Measurements from ENCODE around the gene C20orf204.
"Not testable (repeated sequence)": the region's sequence is repeated elsewhere in the genome, so short reads cannot be mapped to it uniquely, and the experiment has no call there.

Gene C20orf204, protein sequence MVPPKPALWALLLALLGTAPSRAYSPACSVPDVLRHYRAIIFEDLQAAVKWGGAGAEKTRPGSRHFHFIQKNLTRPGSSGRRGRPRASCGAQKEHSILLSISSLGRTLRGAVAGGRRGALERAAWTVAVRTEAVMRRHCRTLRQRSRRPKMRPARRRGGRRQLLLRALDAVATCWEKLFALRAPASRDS

DNA sequence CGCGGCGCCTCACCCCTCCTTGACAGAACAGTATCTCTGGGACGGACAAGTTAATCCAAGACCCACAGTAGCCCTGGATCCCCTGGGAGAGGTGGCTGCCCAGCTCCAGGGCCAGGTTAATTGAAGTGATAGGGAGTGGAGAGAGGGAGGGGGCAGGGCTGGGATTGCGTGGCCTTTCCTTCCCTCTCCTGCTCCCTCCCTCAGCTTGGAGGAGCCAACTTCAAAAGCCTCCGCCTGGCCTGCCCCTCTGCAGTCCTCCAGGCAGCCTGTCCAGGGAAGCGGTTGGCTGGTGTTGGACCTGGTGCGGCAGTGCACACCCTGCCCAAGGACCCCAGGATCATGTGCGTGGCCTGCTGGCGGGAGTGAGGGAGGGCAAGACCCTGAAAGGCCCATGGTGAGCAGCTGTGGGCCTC lies at the start of gene C20orf204:
Gene C20orf204 (plus strand): TSS at position 250 of the 413 bp plus-strand sequence. CDS start 142 bp downstream, at position 392.
- in situ Hi-C loops (cut with MboI; ENCODE audit: low sequenced_read_pairs), result no loop called here

DNA sequence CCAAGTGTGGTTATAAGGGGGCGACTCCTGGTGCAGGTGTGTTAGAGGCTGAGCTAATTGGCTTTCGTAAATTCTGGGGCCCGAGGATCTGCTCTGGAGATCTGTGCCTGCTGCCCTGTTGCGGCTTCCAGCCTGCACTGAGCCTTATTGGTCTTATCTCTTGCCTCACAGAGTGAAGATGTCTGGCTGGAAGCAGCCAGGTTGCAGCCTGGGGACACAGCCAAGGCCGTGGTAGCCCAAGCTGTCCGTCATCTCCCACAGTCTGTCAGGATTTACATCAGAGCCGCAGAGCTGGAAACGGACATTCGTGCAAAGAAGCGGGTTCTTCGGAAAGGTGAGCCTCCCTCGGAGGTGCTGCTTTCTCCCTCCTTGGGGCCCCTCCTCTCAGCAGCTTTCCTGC lies 35.1 kb upstream of the C20orf204 start:
- in situ Hi-C loops (cut with MboI; ENCODE audit: low sequenced_read_pairs), result no loop called here

DNA sequence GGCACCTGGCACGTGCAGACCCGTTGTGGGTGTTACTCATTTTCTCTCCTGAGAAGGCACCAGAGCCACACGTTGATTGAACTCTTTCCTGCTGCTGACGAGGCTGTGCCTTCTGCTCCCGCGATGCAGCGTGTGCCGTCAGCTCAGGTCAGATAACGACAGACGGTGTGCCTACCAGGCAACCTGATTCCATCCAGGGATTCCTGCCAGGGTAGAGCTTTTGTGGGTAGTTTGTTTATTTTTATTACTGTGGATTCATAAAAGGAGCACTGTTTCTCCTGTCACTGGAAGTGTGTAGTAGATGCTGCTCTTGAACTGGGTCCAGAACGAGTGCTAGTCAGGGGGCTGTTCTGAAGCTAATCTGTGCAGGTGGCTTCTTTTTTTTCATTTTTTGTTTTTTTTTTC lies 34.4 kb upstream of the C20orf204 start:
- in situ Hi-C loops (cut with MboI; ENCODE audit: low sequenced_read_pairs), result no loop called here

DNA sequence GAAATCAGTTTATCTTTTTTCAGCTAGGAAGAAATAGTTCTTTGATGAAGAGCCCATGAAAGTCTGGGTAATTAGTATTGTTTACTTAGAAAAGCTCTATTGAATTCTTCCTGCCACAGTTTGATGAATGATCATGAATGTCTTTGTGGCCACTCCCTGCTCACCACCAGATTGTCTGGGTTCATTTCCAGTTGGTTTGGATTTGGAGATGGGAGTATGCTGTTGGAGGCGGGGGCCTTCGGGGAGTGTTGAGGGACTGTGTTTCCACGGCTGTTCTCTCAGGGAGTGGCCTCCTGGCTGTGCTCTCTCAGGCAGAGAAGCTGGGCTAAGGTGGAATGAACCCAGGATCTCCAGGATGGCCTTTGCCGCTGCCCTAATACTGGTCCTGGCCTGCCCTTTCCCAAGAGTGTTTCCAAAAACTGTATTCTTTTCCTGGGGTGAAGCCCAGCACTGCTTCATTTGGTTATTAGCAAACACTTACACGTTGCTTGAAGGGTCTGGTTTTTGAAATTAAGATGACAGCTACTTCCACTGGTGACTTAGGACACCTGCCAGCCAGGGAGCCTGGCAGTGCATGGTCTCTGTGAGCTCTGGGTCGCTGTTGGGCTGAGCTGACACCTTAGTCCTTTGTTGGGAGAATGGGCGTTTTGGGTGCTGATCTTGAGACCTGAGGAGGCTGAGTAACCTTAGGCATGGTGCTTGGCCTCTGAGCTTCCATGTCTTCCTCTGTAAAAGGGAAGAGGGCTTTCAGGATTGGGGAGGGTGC lies 31.8 kb upstream of the C20orf204 start:
- in situ Hi-C loops (cut with MboI; ENCODE audit: low sequenced_read_pairs), result no loop called here

DNA sequence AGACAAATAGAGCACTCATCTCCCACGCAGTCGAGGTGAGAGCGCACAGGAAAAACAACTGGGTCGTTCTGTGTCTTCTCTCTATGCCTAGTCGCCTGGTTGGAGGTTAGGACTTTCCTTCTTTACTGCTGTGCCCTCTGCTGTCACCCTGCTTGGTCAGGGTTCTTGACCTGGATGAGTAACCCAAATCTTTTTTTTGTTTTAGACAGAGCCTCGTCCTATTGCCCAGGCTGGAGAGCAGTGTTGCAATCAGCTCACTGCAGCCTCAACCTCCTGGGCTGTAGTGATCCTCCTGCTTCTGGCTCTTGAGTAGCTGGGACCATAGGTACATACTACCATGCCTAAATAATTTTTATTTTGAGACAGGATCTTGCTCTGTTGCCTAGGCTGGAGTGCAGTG lies 30.6 kb upstream of the C20orf204 start:
- in situ Hi-C loops (cut with MboI; ENCODE audit: low sequenced_read_pairs), result no loop called here

DNA sequence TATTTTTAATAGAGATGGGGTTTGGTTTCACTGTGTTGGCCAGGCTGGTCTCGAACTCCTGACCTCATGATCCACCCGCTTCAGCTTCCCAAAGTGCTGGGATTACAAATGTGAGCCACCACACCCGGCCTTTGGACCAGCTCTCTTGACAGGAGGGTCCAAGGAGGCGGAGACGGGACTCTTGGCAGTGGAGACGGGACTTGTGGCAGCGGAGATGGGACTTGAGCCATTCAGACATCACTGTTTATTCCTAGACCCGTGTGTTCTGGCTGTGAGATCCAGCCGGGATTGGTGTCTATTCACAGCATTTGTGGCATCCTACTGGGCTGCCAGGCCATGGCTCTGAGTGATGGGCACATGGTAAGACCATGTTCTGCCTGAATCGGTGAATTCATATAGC lies 29.5 kb upstream of the C20orf204 start:
- in situ Hi-C loops (cut with MboI; ENCODE audit: low sequenced_read_pairs), result no loop called here

DNA sequence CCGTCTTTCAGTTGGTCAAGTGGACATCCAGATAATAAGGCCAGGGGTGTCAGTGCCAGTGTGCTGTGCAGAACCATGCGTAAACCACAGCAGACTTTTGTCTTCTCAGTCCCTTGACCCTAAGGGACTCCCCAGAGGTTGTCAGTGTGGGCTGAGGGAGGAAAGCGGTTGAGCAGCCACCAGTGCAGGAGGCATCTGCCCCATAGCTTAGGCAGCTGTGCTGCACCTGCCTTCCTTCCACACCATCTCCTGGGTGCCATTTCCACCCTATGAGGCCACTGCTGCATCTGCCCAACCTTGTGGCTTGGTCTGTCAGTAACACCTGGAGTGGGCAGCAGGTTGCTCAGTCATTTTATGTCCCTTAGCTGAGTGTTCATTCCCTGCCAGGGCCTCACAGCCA lies 29.1 kb upstream of the C20orf204 start:
- in situ Hi-C loops (cut with MboI; ENCODE audit: low sequenced_read_pairs), result no loop called here

DNA sequence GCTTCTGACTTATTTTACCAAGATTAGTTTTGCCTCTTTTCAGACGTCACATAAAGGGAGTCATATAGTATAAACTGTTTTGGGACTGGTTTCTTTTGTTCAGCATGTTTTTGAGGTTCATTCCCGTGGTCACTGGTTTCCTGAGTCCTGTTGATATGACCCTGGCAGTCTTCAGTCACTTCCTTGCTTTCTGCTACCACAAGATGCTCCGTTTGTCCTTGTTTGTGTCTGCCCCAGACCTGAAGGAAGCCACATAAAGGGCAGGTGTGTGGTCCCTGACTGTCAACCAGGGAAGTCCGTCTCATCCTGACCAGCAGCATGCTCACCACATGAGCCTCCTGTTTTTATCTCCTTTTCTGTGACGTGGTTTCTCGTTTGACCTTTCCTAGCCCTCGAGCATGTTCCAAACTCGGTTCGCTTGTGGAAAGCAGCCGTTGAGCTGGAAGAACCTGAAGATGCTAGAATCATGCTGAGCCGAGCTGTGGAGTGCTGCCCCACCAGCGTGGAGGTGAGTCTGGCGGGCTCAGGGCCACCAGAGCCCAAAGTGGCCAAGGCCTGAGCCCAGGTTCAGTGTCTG lies 26.1 kb upstream of the C20orf204 start:
- in situ Hi-C loops (cut with MboI; ENCODE audit: low sequenced_read_pairs), result no loop called here

DNA sequence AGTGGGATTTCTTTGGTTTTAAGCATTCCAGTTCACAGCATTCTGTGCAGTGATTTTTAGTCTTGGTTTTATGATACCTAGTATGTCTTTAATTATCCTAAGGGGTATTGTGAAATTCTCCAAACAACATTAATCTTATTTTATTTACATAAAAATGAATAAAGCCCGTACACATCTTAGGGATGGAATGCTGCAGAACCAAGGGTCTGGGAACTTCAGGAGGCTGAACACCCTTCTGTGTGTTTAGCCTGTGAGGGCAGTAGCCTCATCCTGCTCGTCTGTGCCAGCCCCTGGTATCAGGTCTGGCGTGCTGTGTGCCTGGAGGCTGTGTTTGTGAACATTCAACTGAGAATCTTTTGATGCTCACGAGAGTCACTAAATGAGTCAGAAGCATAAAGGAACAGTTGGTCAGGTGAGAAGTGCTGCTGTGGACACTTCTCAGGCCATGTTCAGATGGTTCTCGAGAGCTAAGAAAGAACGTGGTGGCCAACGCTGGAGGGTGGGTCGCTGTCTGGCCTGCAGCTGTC lies 25.2 kb upstream of the C20orf204 start:
- in situ Hi-C loops (cut with MboI; ENCODE audit: low sequenced_read_pairs), result no loop called here

DNA sequence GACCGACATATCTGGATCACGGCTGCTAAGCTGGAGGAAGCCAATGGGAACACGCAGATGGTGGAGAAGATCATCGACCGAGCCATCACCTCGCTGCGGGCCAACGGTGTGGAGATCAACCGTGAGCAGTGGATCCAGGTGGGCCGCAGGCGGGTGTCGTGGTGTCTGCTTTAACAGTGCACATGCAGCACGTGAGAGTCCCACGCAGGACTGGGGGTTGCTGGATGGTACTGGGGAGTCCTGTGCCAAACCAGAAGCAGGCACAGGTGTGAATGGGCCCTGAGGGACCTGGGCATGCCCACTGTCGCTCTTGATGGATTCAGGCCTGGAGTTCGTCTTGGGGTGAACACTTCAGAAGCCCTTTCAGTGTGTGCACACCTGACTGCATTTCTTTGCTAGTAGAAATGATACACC lies 24.6 kb upstream of the C20orf204 start:
- in situ Hi-C loops (cut with MboI; ENCODE audit: low sequenced_read_pairs), result no loop called here

DNA sequence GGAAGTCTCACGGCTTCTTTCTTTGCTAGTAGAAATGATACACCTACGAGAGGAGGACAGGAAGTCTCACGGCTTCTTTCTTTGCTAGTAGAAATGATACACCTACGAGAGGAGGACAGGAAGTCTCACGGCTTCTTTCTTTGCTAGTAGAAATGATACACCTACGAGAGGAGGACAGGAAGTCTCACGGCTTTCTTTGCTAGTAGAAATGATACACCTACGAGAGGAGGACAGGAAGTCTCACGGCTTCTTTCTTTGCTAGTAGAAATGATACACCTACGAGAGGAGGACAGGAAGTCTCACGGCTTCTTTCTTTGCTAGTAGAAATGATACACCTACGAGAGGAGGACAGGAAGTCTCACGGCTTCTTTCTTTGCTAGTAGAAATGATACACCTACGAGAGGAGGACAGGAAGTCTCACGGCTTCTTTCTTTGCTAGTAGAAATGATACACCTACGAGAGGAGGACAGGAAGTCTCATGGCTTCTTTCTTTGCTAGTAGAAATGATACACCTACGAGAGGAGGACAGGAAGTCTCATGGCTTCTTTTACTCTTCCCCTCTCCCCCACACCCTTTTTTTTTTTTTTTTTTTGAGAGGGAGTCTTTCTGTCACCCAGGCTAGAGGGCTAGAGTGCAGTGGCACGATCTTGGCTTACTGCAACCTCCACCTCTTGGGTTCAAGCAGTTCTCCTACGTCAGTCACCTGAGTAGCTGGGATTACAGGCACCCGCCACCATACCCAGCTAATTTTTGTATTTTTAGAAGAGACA lies 23.4 kb upstream of the C20orf204 start:
- in situ Hi-C loops (cut with MboI; ENCODE audit: low sequenced_read_pairs), result not testable (repeated sequence)

DNA sequence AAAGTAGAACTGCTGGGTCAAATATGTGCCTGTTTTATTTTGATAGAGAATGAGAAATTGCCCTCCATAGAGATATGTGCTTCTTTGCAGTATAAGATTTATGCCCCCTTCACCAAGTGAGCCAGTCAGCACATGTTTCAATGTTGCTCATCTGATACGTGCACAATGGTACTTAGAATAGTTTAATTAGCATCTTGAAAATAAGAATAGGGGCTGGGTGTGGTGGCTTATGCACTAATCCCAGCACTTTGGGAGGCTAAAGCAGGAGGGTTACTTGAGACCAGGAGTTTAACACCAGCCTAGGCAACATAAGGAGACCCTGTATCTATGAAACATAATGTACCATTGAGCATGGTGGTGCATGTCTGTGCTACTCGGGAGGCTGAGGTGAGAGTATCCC lies 20.3 kb upstream of the C20orf204 start:
- in situ Hi-C loops (cut with MboI; ENCODE audit: low sequenced_read_pairs), result no loop called here

DNA sequence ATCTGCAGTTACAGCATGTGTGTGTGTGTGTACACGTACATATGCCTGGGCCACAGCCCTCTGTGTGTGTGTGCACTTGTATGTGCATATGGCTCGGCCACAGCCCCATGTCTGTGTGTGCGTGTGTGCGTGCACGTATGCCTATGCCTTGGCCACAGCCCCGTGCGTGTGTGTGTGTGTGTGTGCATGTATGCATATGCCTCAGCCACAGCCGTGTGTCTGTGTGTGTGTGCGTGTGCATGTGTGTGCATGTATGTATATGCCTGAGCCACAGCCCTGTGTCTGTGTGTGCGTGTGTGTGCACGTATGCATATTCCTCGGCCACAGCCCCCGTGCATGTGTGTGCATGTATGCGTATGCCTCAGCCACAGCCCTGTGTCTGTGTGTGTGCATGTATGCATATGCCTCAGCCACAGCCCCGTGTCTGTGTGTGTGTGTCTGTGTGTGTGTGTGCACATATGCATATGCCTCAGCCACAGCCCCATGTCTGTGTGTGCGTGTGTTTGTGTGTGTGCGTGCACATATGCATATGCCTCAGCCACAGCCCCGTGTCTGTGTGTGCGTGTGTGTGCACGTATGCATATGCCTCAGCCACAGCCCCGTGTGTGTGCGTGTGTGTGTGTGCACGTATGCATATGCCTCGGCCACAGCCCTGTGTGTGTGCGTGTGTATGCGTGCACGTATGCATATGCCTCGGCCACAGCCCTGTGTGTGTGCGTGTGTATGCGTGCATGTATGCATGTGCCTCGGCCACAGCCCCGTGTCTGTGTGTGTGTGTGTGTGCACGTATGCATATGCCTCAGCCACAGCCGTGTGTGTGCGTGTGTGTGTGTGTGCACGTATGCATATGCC lies 14.6 kb upstream of the C20orf204 start:
- in situ Hi-C loops (cut with MboI; ENCODE audit: low sequenced_read_pairs), result no loop called here

DNA sequence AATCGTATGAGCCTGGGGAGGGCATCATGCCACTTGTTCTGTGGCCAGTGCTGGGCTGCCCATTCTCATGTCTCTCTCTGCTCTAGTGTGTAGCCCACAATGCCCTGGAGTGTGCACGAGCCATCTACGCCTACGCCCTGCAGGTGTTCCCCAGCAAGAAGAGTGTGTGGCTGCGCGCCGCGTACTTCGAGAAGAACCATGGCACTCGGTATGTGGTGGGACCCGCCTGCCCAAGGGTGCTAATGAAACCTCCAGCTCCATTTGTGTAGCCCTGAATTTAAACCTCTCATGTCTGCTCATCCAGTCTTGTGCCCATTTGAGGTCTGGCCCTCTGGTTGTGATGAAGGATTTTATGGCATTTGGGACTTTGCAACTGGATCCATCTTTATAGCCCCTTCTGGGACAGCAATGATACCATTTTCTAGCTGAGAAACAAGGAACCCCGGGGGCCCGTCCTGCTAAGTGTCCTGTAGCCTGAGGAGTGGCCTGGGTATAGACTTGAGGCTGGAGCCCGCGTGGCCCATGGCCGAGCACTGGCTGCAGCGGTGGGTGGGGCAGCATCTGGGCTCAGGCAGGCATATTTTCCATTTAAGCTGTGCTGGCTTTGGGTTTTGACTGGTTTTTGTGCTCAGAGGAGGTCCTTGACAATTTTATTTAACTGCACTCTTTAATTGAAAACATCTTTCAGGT lies 13.2 kb upstream of the C20orf204 start:
- in situ Hi-C loops (cut with MboI; ENCODE audit: low sequenced_read_pairs), result no loop called here

DNA sequence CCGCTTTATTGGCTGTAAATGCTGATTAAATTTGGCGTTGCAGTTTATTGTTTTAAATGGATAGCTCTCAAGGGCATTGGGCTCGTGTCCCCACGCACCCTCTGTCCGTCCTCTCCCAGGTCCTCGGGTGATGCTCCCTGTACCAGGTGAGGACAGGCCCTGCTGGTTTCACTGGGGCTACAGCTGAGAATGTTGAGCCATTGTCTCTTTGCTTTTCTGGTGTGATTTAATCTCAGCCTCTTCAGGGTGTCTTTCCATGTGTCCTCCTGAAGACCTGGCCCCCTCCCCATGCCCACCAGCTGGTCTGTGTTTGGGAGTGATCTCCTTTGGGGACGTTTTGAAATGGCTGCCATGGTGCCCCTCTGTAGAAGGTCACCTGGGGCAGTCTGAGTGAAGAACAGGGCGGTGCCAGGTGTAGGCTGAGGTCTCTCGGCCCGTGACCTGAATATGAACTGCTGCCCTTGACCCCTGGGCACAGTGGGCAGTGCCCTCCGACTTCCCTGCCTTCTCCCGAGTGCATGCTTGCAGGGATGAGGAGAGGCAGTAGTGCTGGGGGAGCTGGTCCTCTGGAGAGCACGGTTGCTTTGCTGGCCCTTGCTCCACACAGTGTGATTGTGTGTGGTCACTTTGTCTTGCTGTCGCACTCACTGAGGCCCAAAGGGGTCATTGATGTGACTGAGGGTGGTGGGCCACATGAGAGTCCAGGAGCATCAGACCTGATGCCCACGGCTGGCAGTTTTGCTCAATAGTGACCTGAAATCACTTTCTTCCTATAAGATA lies 12.4 kb upstream of the C20orf204 start:
- in situ Hi-C loops (cut with MboI; ENCODE audit: low sequenced_read_pairs), result no loop called here

DNA sequence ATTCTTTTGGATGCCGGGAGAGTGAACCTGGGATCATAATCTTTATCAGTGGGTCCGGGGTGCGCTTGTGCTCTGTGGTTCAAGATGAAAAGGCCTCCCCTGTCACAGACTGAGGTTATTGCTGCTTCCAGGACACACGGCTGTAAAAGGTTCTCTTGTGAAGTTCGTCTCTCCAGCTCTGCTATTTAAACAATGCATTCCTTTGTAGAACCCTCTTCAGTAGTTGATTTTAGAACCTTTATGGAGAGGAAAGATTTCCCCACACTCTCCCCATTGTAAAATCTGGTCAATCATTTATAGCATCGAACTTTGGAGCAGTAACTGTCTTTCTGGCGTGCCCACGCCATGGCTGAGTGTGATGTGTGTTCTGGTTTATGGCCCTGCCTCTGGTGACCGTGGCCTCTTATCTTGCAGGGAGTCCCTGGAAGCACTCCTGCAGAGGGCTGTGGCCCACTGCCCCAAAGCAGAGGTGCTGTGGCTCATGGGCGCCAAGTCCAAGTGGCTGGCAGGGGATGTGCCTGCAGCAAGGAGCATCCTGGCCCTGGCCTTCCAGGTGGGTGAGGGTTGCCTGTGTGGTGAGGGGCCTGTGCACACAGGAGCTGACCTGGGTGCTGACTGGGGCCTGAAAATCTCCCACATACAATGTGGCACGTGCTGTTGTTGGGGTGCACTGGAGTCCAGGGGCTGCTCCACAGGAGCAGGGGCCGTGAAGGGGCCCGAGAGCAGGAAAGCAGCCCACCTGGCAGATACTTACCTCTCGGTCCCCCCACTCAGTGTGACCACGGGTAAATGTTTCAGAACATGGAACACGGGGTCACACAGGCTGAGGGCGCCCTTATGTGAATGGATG lies 11.6 kb upstream of the C20orf204 start:
- in situ Hi-C loops (cut with MboI; ENCODE audit: low sequenced_read_pairs), result no loop called here

DNA sequence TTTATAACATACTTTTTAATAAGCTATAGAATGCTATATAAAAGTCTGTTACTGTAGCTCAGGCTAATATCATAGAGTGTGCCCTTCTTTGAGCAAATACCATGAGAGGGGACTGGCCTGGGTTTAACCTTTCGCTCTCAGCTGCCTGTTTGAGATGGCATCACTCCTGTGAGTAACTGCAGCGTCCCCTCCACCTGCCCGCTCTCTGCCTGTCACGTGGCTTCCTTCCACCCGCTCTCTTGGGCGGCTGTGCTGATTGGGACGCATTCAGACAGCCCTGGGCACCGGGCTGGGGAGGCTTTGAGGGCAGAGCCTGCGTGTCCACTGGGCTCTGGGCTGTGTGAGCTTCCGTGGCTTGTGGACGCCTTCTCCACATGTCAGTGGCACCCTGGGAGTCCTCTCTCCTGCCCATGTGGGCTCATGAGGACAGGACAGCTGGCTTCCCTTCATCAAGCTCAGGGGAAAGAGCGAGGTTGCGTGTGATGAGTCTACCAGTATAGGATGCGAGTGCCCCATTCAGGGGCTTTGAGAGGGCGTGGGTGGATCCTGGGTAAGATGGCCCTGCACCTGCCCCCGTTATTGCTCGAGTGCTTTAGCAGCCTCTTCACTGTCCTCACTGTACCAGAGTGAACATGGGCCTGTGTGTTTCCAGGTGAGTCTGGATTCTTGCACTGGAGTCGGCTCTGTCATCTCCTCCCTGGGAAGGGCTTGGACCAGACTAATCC lies 10.7 kb upstream of the C20orf204 start:
- in situ Hi-C loops (cut with MboI; ENCODE audit: low sequenced_read_pairs), result no loop called here

Data from hTERT RPE-1 (cell line).